HL-60 (cell line): ENCODE results near the gene ZNF423.

Experiments used
- SPI1 ChIP-seq: IDR thresholded peaks from 2 replicates; pipeline ENCODE4 v1.6.1; 2012; ENCODE audit warnings: low read depth, mild to moderate bottlenecking, borderline replicate concordance
- TF ChIP-seq, protein P1 (sequence below): IDR thresholded peaks from one replicate; pipeline ENCODE4 v1.5.1; 2011; ENCODE audit warnings: low read length, control low read depth, inconsistent platforms; ENCODE audit not compliant: insufficient read depth
- TF ChIP-seq, protein P2 (sequence below): IDR thresholded peaks from 2 replicates; pipeline ENCODE4 v1.6.1; 2012; ENCODE audit warnings: low read depth; ENCODE audit not compliant: insufficient replicate concordance

DNA sequence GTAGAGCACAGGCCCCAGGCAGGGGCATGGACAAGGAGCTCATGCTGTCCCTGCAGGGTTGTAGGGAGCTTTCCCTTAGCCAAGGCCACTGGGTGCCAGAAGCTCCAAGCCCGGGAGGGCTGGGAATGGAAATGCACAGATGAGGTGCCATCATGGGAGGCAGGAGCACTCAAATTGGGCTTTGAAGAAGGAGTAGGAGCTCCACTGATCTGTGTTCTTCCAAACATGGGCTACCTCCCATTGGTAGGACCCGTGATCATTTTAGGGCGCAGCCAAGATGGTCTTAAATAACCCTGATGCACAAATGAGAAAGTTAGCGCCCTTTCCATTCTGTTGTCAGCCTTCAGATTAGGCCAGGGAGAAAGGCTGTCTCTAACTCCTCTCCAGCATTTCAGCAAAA, 201.5 kb downstream of the ZNF423 start:
- TF ChIP-seq, protein P1, sequence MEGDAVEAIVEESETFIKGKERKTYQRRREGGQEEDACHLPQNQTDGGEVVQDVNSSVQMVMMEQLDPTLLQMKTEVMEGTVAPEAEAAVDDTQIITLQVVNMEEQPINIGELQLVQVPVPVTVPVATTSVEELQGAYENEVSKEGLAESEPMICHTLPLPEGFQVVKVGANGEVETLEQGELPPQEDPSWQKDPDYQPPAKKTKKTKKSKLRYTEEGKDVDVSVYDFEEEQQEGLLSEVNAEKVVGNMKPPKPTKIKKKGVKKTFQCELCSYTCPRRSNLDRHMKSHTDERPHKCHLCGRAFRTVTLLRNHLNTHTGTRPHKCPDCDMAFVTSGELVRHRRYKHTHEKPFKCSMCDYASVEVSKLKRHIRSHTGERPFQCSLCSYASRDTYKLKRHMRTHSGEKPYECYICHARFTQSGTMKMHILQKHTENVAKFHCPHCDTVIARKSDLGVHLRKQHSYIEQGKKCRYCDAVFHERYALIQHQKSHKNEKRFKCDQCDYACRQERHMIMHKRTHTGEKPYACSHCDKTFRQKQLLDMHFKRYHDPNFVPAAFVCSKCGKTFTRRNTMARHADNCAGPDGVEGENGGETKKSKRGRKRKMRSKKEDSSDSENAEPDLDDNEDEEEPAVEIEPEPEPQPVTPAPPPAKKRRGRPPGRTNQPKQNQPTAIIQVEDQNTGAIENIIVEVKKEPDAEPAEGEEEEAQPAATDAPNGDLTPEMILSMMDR, result no peak
- TF ChIP-seq SPI1, result no peak
- TF ChIP-seq, protein P2, sequence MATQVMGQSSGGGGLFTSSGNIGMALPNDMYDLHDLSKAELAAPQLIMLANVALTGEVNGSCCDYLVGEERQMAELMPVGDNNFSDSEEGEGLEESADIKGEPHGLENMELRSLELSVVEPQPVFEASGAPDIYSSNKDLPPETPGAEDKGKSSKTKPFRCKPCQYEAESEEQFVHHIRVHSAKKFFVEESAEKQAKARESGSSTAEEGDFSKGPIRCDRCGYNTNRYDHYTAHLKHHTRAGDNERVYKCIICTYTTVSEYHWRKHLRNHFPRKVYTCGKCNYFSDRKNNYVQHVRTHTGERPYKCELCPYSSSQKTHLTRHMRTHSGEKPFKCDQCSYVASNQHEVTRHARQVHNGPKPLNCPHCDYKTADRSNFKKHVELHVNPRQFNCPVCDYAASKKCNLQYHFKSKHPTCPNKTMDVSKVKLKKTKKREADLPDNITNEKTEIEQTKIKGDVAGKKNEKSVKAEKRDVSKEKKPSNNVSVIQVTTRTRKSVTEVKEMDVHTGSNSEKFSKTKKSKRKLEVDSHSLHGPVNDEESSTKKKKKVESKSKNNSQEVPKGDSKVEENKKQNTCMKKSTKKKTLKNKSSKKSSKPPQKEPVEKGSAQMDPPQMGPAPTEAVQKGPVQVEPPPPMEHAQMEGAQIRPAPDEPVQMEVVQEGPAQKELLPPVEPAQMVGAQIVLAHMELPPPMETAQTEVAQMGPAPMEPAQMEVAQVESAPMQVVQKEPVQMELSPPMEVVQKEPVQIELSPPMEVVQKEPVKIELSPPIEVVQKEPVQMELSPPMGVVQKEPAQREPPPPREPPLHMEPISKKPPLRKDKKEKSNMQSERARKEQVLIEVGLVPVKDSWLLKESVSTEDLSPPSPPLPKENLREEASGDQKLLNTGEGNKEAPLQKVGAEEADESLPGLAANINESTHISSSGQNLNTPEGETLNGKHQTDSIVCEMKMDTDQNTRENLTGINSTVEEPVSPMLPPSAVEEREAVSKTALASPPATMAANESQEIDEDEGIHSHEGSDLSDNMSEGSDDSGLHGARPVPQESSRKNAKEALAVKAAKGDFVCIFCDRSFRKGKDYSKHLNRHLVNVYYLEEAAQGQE, result no peak
